ENCODE measurements around the gene KCNIP1.
A peak's percentile ranks its signal among the peaks of the same experiment; 100 is the strongest.

Gene KCNIP1

GRCh38 chr5:170585273-170585948, 81.6 kb downstream of the KCNIP1 start:
- no peak for TF ChIP-seq GATA3 (IDR thresholded peaks at IDR 0.05; ENCODE audit: low read depth, low read length)

DNA sequence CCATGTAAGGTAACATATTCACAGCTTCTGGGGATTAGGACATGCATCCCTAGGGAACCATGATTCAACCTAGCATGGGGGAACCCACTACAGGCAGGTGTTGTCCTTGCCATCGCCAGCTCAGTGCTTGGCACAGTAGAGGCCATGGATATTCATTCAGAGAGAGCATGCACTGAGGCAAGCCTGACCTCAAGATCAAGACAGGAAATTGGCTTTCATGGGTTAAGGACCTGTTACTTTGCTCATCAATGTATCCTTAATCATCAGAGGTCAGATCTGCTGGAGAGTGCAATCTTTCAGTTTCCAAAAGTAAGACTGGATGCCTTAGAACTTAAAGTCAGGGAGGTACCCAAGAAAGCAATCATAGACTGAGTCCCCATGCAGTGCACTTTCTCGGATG, 84.0 kb downstream of the KCNIP1 start:
- TF ChIP-seq GATA3 (IDR thresholded peaks at IDR 0.05; ENCODE audit: low read depth, low read length), result no peak
- TF ChIP-seq GATA2 (IDR thresholded peaks at IDR 0.05; ENCODE audit: low read depth, low read length), result no peak

DNA sequence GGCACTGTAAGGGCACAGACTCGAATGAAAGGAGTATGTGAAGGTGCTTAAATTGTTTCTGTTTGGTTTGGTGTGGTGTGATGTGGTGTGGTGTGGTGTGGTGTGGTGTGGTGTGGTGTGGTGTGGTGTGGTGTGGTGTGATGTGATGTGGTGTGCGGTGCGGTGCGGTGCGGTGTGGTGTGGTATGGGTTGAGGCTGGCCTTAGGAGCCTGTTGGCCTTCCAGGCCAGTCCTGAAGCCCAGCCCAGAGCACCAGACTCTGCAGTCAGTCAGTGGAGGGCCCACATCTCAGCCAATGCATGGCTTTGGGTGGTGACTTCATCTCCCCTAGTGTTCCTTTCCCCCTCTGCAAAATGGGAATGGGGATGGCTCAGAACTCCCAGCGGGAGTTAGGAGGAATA, 85.8 kb downstream of the KCNIP1 start:
- no peak for TF ChIP-seq GATA2 (IDR thresholded peaks at IDR 0.05; ENCODE audit: low read depth, low read length)
- no peak for TF ChIP-seq GATA3 (IDR thresholded peaks at IDR 0.05; ENCODE audit: low read depth, low read length)

- TF ChIP-seq GATA2 (IDR thresholded peaks at IDR 0.05; ENCODE audit: low read depth, low read length) (no peak), GATA3 (IDR thresholded peaks at IDR 0.05; ENCODE audit: low read depth, low read length) (no peak)
These were observed 86.7 kb downstream of the KCNIP1 start for GRCh38 chr5:170590566-170590965.

DNA sequence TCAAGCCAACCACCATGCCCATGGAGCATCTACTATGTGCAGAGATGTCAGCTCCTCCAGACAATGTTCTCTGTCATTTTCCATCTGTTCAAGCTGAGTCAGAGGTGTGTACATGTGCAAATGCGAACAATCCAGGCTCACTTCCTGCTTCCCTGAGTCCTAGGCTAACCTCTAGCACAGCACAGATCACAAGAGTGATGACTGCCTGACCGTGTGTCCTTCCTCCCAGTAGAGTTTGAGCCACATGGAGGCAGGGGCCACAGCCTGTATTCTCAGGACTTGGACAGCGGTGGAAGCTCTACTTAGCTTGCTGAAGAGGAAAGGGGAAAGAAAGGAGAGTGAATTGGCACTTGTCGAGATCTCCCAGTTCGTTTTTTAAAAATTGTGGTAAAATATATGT, 87.2 kb downstream of the KCNIP1 start:
- no peak for TF ChIP-seq GATA2 (IDR thresholded peaks at IDR 0.05; ENCODE audit: low read depth, low read length)
- TF ChIP-seq GATA3 (IDR thresholded peaks at IDR 0.05; ENCODE audit: low read depth, low read length), result no peak

DNA sequence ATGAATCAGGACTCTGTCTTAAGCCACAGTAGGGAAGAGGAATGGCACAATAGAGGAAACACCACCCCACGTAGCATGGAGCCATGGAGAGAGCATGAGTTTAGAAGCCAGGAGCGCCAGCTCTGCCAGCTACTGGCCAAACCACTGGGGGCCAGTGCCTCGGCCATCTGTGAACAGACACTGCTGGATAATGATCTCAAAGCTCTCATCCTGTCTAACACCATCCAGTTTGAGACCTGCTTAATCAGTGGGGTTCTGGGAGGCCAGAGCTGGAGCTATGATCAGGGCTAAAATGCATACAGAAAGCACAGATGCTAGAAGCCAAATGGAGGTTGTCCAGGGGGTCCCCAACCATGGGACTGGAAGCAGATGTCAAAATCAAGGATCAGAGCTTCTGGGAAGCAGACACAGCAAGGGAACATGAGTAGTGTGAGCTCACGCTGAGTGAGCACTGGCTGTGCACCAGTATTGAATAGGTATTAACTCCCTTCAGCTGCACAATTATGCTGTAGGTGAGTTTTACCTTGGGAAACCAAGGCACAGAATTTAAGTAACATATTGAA, 92.7 kb downstream of the KCNIP1 start:
- TF ChIP-seq GATA2 (IDR thresholded peaks at IDR 0.05; ENCODE audit: low read depth, low read length) (peak; percentile 83), GATA3 (IDR thresholded peaks at IDR 0.05; ENCODE audit: low read depth, low read length) (no peak)

- peak; percentile 97 for TF ChIP-seq GATA2 (IDR thresholded peaks at IDR 0.05; ENCODE audit: low read depth, low read length)
- peak; percentile 85 for TF ChIP-seq GATA3 (IDR thresholded peaks at IDR 0.05; ENCODE audit: low read depth, low read length)
These were observed 93.4 kb downstream of the KCNIP1 start for GRCh38 chr5:170597109-170597751.

DNA sequence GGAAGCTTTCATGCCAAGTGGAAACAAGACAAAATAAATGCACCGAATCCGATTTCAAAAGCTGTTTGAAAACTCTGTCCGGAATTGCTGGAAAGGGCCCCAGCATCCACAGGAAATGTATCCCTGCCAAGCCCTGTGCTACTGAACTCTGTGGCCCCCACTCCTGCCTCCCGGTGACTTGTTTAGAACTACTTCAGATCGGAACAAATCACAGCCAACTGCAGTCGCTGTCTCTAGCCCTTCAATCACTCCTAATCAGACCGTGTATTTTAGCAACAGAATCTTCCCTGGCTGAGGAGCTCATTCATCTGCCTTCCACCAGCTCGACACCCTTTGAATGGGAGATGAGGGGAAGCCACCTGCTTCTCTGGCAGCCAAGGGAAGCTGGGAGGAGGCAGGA, 94.1 kb downstream of the KCNIP1 start:
- TF ChIP-seq GATA2 (IDR thresholded peaks at IDR 0.05; ENCODE audit: low read depth, low read length), result no peak
- no peak for TF ChIP-seq GATA3 (IDR thresholded peaks at IDR 0.05; ENCODE audit: low read depth, low read length)

- TF ChIP-seq GATA3 (IDR thresholded peaks at IDR 0.05; ENCODE audit: low read depth, low read length) (no peak), GATA2 (IDR thresholded peaks at IDR 0.05; ENCODE audit: low read depth, low read length) (no peak)
These were observed 95.9 kb downstream of the KCNIP1 start for GRCh38 chr5:170599756-170600155.

DNA sequence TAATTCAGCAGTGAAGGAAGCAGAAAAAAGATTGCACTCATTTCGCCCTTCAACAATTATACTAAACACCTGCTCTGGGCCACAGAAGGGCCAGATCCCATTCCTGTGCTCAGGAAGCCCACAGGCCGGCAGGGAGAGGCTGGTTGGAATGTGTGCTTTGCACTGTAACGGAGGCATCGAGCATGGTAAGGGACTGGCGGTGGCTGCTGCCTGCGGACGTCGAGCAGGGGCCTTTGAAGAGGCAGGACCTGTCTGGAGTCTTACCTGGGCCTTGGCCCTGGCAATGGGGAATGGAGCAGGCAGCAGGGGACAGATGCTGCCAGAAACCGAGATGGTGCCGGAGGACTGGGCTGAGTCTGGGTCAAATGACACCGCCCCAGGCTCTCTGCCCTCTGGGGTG, 97.8 kb downstream of the KCNIP1 start:
- TF ChIP-seq GATA2 (IDR thresholded peaks at IDR 0.05; ENCODE audit: low read depth, low read length) (no peak), GATA3 (IDR thresholded peaks at IDR 0.05; ENCODE audit: low read depth, low read length) (no peak)

- TF ChIP-seq GATA3 (IDR thresholded peaks at IDR 0.05; ENCODE audit: low read depth, low read length) (no peak), GATA2 (IDR thresholded peaks at IDR 0.05; ENCODE audit: low read depth, low read length) (peak; percentile 45; the same call in 1 of the 2 replicates)
These were observed 99.3 kb downstream of the KCNIP1 start for GRCh38 chr5:170603109-170603508.

DNA sequence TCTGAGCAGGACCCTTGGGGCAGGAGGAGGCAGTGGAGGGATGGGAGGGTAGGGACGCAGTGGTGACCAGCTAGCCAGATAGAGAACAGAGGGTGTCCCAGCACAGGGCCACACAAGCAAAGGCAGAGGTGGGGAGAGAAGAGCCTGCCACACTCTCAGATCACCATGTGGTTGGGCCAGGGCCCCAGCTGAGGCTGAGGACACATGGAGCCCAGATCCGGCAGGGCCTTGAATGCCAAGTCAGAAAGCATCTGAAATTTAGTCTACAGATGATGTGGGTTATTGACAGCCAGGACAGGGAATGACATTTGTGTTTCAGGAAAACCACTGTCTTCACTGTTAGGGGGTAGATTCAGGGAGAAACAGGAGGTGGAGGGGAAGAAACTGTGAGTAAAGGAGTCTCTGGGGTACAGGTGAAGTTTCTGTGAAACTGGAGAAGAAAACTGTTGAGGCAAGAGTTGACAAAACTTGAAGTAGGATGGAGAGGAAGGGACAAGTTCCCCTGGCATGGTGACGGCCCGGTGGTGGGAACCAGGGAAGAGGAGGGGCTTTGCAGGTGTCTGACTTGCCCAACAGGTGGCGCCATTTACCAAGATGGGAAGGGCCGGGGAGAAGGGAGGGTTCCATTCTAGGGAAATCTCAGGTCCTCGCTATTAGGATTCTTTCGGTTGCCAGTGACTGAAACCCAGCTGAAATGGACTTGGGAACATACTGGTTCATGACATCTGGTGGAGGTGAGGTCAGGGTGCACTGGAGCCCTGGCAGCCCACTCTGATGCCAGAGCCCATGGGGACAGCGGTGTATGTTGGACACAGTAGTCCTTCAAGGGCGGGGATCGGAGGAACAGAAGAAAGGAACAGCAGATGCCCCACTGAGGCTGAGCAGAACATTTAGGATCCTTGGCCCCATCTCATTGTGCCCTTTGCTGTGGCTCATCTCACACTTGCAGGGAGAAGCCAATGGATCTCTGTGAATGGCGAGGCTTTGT, 100.1 kb downstream of the KCNIP1 start:
- TF ChIP-seq GATA2 (IDR thresholded peaks at IDR 0.05; ENCODE audit: low read depth, low read length), result no peak

DNA sequence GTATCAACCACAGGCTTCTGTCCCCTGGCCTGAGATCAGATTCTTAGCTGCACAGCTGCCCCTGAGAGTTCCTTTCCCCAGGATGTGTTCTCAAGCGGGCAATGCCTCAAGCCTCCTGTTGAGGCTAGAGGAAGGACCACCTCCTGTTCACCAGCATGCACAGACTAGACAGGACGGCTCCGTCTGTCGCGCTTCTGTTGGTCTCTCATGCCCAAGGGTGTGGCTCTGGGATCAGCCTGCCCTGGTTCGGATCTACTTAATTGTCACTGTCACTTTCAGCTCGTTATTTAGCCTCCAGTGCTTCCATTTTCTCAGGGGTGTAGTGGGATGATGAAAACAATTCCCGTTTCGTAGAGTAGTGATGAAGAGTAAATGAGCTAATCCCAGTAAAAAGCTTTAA, 103.1 kb downstream of the KCNIP1 start:
- TF ChIP-seq GATA3 (IDR thresholded peaks at IDR 0.05; ENCODE audit: low read depth, low read length) (no peak), GATA2 (IDR thresholded peaks at IDR 0.05; ENCODE audit: low read depth, low read length) (no peak)

DNA sequence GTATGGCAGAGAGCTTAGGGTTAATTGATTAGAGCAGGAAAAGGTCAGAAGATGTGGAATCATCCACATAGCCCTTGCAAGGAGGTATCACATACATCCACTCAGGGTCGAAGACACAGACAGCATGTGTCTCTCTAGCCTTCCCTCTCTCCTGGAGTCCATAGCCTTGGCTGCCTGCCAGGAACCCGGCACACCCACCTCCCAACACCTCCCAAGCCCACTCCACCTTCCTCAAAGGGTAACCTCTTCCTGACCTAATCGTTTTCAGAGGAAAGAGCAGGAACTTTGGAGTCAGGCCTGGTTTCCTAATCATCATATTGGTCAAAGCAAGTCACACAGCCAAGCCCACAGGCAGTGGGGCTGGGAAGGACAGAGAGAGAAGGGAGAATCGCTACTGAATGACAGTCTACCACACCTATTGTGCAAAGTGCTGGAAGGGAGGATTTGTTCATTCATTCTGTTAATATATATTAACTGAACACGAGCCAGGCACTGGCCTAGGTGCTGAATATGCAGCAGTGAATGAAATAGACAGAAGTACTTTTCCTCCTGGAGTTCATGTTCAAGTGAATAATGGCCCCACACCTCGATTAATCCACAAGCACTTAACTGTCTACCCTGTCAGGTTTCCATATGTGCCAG, 107.8 kb downstream of the KCNIP1 start:
- TF ChIP-seq GATA2 (IDR thresholded peaks at IDR 0.05; ENCODE audit: low read depth, low read length) (no peak), GATA3 (IDR thresholded peaks at IDR 0.05; ENCODE audit: low read depth, low read length) (no peak)

Measured in SH-SY5Y (cell line).